ENCODE data around the gene M6PR.
"Not testable (repeated sequence)": the region's sequence is repeated elsewhere in the genome, so short reads cannot be mapped to it uniquely, and the experiment has no call there.

Gene M6PR

DNA sequence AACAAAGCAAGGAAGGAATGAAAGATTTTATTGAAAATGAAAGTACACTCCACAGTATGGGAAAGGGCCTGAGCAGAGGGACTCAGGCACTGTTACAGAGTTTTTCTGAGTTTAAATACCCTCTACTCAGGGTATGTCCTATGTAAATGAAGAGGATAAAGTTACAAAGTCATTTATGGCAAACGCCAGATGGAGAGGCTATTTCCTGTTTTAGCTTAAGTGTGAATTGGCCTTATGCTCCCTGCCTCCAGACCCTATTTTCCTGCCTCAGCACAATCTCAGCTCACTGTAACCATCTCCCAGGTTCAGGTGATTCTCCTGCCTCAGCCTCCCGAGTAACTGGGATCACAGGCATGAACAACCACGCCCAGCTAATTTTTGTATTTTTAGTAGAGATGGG lies 41.9 kb downstream of the M6PR start:
- Mint-ChIP-seq H3K27ac (no peak overlapping the region), H3K4me1 (no peaks in the 10 kb centered on the region), H3K4me3 (no peak overlapping the region), H3K36me3 (no peaks in the 10 kb centered on the region), H3K9me3 (no peaks in the 10 kb centered on the region)
- no peak for DNase-seq (ENCODE audit: low spot score in 2 of 2)
- ATAC-seq, result no peak

DNA sequence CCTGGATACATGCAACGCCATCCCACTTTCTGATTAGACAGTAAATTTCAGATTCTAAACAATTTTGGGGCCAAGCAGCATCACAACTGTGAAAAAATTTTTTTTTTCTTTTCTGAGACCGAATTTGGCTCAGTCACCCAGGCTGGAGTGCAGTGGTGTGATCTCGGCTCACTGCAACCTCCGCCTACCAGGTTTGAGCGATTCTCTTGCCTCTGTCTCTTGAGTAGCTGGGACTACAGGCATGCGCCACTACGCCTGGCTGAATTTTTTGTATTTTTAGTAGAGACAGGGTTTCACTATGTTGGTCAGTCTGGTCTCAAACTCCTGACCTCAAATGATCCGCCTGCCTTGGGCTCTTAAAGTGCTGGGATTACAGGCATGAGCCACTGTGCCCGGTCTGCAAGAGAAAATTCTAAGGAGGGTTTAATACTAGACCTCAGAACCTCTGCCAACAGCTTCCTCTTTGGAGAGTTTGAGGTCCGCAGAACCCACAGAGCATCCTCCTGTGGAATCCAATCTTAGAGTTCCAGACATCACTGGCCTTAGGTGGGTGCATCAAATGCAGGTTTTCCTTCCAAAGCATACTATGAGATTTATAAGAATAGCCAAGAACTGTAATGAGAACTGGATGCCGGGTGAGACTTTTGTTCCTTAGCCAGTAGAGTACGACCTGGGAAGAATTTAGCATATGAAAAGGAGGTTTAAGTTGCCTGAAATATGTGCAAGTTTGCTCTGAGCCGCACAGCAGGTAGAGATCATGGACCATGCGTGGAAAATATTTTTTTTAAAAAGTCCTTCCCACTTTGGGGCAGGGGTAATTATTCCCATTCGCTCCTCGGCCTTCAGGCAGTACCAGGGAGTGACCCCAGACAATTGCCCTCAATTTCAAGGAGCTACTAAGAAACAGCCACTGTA lies 42.9 kb downstream of the M6PR start:
- no peak overlapping the region for H3K27ac Mint-ChIP-seq
- no peaks in the 10 kb centered on the region for H3K9me3 Mint-ChIP-seq
- no peak overlapping the region for H3K4me3 Mint-ChIP-seq
- DNase-seq (ENCODE audit: low spot score in 2 of 2) (no peak), ATAC-seq (no peak)
- H3K4me1 Mint-ChIP-seq, result no peaks in the 10 kb centered on the region
- no peaks in the 10 kb centered on the region for H3K36me3 Mint-ChIP-seq

- H3K27ac Mint-ChIP-seq, result no peak overlapping the region
- H3K4me3 Mint-ChIP-seq, result no peak overlapping the region
- no peak for ATAC-seq
- no peaks in the 10 kb centered on the region for H3K36me3 Mint-ChIP-seq
- no peaks in the 10 kb centered on the region for H3K4me1 Mint-ChIP-seq
- no peak for DNase-seq (ENCODE audit: low spot score in 2 of 2)
- H3K9me3 Mint-ChIP-seq, result no peaks in the 10 kb centered on the region
These were observed 43.9 kb downstream of the M6PR start for GRCh38 chr12:8905546-8905945.

DNA sequence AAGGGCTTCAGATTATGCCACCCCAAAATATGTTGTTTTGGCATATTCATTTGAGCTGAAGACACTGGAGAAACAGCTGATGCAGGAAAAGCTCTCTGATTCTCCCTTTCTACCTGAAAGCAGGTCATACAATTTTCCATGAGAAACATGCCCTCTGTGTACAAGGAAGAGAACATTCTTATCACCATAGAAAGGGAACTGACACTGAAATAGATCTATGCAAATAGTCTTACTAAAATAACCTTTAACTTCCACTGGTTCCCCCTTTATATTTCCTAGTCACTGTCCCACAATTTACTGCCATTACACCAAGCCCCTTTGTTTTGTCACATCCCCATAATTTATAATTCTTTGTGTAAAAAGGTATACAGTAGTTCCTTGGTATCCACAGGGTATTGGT lies 44.8 kb downstream of the M6PR start:
- Mint-ChIP-seq H3K36me3 (no peaks in the 10 kb centered on the region), H3K4me3 (no peak overlapping the region), H3K9me3 (no peaks in the 10 kb centered on the region), H3K27ac (no peak overlapping the region), H3K4me1 (no peaks in the 10 kb centered on the region)
- ATAC-seq (no peak), DNase-seq (ENCODE audit: low spot score in 2 of 2) (no peak)

DNA sequence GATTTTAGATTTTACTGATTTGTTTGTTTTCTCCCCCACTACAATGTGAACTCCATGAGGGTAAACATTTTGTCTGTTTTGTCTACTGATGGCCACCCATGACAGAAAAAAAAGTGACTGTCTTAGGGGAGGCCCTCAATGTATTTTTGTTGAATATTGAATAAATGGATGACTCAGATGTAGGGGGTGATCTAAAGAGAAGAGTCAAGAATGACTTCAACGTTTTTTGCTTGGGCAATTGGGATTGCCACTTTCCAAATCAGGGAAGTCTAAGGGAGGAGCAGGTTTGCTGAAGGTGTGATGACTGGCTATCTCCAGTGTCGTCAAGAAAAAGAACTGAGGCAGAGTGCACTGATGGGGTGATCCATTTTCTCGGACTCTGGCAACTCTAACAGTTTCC lies 45.8 kb downstream of the M6PR start:
- DNase-seq (ENCODE audit: low spot score in 2 of 2) (no peak), ATAC-seq (no peak)
- no peaks in the 10 kb centered on the region for H3K9me3 Mint-ChIP-seq
- no peak overlapping the region for H3K4me3 Mint-ChIP-seq
- no peak overlapping the region for H3K27ac Mint-ChIP-seq
- H3K4me1 Mint-ChIP-seq, result no peaks in the 10 kb centered on the region
- H3K36me3 Mint-ChIP-seq, result no peaks in the 10 kb centered on the region

DNA sequence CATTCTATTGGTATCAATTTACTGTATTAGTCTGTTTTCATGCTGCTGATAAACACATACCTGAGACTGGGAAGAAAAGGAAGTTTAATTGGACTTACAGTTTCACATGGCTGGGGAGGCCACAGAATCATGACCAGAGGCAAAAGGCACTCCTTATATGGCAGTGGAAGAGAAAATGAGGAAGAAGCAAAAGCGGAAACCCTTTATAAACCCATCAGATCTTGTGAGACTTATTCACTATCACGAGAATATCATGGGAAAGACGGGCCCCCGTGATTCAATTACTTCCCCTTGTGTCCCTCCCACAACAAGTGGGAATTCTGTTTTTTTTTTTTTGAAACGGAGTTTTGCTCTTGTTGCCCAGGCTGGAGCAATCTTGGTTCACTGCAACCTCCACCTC lies 46.7 kb downstream of the M6PR start:
- DNase-seq (ENCODE audit: low spot score in 2 of 2); H3K36me3 Mint-ChIP-seq; H3K9me3 Mint-ChIP-seq; H3K4me3 Mint-ChIP-seq; H3K27ac Mint-ChIP-seq; H3K4me1 Mint-ChIP-seq; ATAC-seq: not testable (repeated sequence)

- H3K36me3 Mint-ChIP-seq, result no peaks in the 10 kb centered on the region
- DNase-seq (ENCODE audit: low spot score in 2 of 2) (no peak), ATAC-seq (no peak)
- H3K27ac Mint-ChIP-seq, result no peak overlapping the region
- H3K9me3 Mint-ChIP-seq, result no peaks in the 10 kb centered on the region
- H3K4me1 Mint-ChIP-seq, result no peaks in the 10 kb centered on the region
- H3K4me3 Mint-ChIP-seq, result no peak overlapping the region
These were observed 49.6 kb downstream of the M6PR start for GRCh38 chr12:8899830-8900229.

GRCh38 chr12:8897081-8897480 lies 52.4 kb downstream of the M6PR start:
- Mint-ChIP-seq H3K4me3 (no peak overlapping the region), H3K36me3 (no peaks in the 10 kb centered on the region), H3K9me3 (no peaks in the 10 kb centered on the region), H3K4me1 (no peaks in the 10 kb centered on the region), H3K27ac (no peak overlapping the region)
- ATAC-seq (no peak), DNase-seq (ENCODE audit: low spot score in 2 of 2) (no peak)

GRCh38 chr12:8894986-8895385 lies 54.5 kb downstream of the M6PR start:
- no peak overlapping the region for H3K27ac Mint-ChIP-seq
- no peaks in the 10 kb centered on the region for H3K9me3 Mint-ChIP-seq
- H3K4me3 Mint-ChIP-seq, result no peak overlapping the region
- ATAC-seq (no peak), DNase-seq (ENCODE audit: low spot score in 2 of 2) (no peak)
- H3K36me3 Mint-ChIP-seq, result no peaks in the 10 kb centered on the region
- no peaks in the 10 kb centered on the region for H3K4me1 Mint-ChIP-seq

DNA sequence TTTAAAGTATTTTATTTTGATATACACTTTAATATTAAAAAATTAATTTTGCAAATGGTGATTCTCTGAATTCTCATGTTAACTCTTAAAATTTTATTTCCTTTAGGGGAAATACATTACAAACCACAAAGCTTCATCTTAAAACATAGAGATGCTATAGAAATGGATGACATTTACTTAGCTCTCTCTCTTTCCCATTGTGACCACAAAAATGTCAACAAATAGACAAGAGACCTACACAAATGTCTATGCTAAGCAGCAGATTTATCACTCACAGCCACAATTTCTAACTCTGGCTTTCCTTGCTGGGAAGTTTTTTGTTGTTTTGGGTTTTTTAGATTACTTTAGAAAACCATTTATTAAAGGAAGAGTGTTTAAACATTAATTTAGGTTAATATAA lies 55.1 kb downstream of the M6PR start:
- H3K4me1 Mint-ChIP-seq, result no peaks in the 10 kb centered on the region
- H3K9me3 Mint-ChIP-seq, result no peaks in the 10 kb centered on the region
- DNase-seq (ENCODE audit: low spot score in 2 of 2) (no peak), ATAC-seq (no peak)
- H3K27ac Mint-ChIP-seq, result no peak overlapping the region
- H3K4me3 Mint-ChIP-seq, result no peak overlapping the region
- H3K36me3 Mint-ChIP-seq, result no peaks in the 10 kb centered on the region

DNA sequence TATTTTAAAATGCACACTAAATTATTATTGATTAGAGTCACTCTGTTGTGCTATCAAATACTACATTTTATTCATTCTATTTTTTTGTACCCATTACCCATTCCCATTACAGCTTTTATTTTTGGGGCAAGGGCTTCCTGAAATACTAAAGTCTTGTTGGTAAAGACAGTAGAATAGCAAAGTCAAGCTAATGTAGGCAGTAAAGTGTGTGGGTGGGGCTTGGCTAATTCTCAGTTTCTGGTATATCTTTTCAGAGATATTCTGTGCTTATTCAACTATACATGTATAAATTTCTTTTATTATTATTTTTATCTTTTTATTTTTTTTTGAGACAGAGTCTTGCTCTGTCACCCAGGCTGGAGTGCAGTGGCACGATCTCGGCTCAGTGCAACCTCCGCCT lies 57.5 kb downstream of the M6PR start:
- H3K4me3 Mint-ChIP-seq, result no peak overlapping the region
- H3K27ac Mint-ChIP-seq, result no peak overlapping the region
- no peaks in the 10 kb centered on the region for H3K4me1 Mint-ChIP-seq
- no peaks in the 10 kb centered on the region for H3K9me3 Mint-ChIP-seq
- H3K36me3 Mint-ChIP-seq, result no peaks in the 10 kb centered on the region
- DNase-seq (ENCODE audit: low spot score in 2 of 2) (no peak), ATAC-seq (no peak)

Measured in stimulated activated effector memory CD8-positive, alpha-beta T cell treated with anti-CD3 and anti-CD28 coated beads, Interleukin-12 subunit alpha, Interleukin-12 subunit beta, amount 100 ng/mL, for 72 hours (primary cell).